HG03097 (cell line): Measurements from ENCODE around the gene CTSF.
"Not testable (repeated sequence)": the region's sequence is repeated elsewhere in the genome, so short reads cannot be mapped to it uniquely, and the experiment has no call there.

Source experiments
- ATAC-seq: cut with Tn5 transposase; IDR thresholded peaks from one replicate; pipeline ENCODE4 v1.9.1; 2021; ENCODE audit not compliant: unreplicated experiment, low FRiP score

Gene CTSF

DNA sequence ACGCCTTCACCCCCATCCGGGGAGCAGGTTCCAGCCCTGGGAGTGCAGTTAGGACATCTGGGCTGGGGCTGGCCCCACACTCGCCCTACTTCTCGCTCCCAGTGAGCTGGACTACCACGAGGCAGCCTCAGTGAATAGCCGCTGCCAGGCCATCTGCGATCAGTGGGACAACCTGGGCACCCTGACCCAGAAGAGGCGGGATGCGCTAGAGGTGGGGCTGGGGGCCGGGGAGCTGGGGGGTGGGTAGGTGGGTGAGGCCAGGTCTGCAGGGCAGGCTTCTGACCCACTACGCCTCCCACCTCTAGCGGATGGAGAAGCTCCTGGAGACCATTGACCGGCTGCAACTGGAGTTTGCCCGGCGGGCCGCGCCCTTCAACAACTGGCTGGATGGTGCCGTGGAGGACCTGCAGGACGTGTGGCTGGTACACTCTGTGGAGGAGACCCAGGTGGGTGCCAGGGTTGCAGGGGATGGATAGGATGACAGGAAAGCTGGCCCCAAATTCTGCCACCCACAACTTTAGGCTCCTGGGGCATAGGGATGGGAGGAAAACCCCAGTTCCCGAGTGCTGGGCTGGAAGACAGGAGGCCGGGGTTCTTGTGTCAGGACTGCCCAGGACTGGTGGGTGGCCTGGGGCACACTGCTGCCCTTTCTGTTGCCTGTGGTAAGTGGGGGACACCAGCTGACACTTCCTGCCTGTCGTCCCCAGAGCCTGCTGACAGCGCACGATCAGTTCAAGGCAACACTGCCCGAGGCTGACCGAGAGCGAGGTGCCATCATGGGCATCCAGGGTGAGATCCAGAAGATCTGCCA is 8.3 kb downstream of the CTSF start:
- ATAC-seq, result no peak

DNA sequence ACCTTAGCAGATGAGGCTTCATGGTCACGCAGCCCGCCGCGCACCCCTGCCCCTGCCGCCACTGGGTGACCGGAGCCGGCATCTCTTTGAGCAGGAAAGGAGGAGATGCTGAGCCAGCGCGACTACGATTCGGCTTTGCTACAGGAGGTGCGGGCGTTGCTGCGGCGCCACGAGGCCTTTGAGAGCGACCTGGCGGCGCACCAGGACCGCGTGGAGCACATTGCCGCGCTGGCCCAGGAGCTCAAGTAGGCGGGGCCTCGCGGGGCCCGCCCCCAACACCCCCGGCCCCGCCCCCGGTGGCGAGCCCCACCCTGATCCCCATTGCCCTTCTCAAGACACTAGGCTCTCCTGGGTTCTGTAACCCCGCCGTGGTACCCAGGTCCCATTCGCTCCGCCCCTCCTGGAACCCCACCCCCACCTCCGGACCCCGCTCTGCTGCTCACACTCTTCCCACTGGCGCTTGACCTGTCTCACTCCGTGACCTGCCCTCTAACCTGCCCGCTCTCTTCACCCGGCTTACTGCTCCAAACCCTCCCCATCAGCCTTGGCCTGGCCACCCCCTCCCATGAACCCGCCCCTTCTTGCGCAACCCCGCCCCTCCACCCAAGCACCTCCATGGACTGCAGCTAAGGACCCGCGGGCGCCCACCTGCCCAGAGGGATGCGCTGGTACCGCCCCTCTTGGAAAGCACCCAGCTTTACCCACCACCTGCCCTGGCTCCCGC is 9.1 kb downstream of the CTSF start:
- no peak for ATAC-seq

DNA sequence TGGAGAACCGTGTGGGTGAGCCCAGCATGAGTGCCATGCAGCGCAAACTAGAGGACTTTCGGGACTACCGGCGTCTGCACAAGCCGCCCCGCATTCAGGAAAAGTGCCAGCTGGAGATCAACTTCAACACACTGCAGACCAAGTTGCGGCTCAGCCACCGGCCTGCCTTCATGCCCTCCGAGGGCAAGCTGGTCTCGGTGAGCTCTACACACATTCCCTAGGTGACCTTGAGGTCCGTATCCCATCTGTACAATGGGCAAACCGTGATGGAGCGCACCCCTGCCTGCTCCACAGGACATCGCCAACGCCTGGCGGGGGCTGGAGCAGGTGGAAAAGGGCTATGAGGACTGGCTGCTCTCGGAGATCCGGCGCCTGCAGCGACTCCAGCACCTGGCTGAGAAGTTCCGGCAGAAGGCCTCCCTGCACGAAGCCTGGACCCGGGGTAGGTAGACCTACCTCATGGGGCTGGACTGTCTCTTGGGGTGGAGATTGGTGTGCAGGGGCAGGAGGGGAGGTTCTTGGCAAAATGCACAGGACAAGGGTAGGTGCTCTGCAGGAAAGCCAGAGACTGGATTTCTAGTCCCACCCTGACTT is 10.6 kb downstream of the CTSF start:
- ATAC-seq, result no peak

GRCh38 chr11:66556086-66556485 is 12.3 kb downstream of the CTSF start:
- no peak for ATAC-seq

DNA sequence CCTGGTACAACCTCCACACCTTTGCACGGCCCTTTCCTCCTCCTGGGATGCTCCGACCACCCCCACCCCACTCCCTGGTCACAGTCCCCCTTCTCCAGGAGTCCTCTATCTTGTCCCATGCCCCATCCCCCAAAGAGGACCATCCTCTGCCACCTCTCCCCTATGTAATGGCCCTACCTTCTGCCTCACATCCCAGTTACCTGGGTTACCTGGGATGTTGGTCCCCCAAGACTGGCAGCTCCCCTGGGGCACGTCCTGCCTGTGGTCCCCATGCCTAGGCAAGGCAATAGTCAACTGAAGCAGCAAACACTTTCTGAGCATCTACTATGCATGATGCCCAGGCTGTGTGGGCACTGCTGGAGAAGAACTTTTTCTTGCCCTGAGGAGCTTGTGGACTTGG is 13.0 kb downstream of the CTSF start:
- ATAC-seq, result no peak

- ATAC-seq, result no peak
Measured at GRCh38 chr11:66554602-66555001, 13.8 kb downstream of the CTSF start.

- no peak for ATAC-seq
Measured at GRCh38 chr11:66550887-66551286, 17.5 kb downstream of the CTSF start.

GRCh38 chr11:66549696-66550095 is 18.7 kb downstream of the CTSF start:
- ATAC-seq, result no peak

GRCh38 chr11:66548774-66549630 is 19.4 kb downstream of the CTSF start:
- ATAC-seq, result no peak

- no peak for ATAC-seq
Measured at GRCh38 chr11:66548041-66548440, 20.4 kb downstream of the CTSF start.

GRCh38 chr11:66547662-66548009 is 20.8 kb downstream of the CTSF start:
- ATAC-seq, result no peak

GRCh38 chr11:66546966-66547661 is 21.3 kb downstream of the CTSF start:
- no peak for ATAC-seq

- ATAC-seq, result no peak
Measured at GRCh38 chr11:66546368-66546965, 21.9 kb downstream of the CTSF start, which contains the start of gene ACTN3. Gene ACTN3, plus strand, starts transcription at chr11:66546903. Its CDS starts 35 bp downstream, at chr11:66546938.

DNA sequence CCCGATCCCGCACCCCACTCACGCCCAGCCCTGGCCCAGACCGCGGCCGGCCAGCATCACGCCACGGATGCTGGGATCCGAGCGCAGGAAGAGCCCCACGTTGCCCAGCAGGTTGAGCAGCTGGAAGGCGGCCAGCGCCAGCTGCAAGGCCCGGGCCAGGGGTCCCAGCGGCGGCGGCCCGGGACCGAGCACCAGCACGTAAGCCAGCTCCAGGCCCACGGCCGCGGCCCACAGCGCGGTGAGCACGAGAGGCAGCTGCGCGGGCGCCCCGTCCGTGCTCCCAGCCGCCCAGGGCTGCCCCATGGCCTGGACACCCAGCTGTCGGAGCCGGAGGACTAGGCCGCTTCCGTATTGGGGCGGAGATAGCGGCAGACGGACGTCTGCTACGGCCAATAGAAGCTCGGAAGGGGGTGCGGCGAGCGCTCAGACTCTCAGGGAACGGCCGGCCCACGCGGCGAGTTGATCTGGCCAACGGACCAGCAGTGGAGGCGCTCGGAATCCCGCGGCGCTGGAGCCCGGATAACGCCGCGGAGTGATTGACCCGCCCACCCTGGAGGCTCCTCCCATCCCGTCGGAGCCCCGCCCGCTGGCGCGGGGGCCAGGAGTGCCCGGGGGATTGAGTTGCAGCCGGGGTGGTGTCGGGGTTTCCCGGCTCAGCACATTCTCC is 22.6 kb downstream of the CTSF start, which contains the start of gene ZDHHC24:
TSS of gene ZDHHC24 (minus strand) at position 348 of the 667 bp plus-strand sequence. CDS start at position 303, 45 bp downstream.
- peak; percentile 67 for ATAC-seq

DNA sequence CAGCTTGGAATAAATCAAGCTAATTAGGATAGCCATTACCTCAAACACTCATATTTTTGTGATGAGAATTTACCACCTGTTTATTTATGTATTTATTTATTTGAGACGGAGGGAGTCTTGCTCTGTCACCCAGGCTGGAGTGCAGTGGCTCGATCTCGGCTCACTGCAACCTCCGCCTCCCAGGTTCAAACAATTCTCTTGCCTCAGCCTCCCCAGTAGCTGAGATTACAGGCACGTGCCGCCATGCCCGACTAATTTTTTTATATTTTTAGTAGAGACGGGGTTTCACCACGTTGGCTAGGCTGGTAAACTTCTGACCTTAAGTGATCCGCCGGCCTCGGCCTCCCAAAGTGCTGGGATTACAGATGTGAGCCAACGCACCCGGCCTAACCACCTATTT is 23.5 kb downstream of the CTSF start:
- not testable (repeated sequence) for ATAC-seq

DNA sequence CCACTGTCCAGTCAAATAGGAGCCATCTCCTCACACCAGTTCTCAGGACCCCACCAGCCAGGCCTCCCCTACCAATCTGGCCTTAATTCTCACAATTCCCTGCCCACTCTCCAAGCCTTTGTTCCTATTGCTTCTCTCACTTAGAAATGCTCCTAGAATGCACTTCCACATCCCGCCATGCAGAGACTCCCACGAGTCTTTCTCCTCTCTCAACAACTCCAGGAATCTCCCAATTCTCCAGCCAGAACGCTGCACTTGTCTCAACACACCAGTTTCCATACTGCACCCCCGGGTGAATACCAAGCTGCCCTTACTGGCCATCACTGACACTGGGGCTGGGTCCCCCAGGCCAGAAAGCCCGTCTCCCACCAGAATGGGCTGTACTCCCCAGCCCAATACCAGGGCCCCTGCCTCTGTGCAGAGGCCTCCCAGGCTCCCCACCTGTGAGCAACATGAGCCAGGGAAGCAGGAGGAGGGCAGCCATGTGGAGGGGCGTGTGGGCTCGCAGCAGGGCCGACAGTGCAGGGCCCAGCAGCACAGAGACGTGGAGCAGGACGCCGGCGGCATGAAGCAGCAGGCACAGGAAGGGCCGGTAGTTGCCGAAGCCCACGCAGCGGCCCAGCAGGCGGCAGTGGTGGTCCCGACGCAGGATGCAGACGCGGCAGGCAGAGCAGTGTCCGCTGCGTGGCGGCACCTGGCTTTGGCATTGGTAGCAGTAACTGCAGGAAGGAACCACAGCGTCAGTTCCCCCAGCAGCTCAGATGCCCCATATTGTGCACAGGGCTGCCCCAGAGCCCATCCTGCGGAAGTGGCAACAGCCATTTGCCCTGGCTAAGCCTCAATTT is 24.9 kb downstream of the CTSF start:
- peak; percentile 36 for ATAC-seq

DNA sequence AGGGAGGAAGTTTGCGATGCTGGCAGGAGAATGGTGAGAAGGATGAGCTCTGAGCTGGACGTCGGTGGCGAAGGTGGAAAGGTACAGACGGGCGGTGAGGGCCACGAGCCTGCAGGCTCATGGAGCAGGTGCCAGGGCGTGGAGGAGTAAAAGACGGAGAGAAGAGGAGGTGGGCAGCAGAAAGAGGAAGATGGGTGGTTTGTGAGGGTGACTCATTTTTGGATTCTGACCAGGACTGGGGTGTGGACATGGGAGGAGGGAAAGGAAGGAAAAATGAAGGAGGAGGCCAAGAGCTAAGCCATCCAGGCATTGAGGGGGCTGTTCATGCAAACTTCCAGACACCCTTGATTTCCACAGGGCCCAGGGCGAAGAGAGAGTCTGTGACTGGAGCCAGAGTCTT is 26.0 kb downstream of the CTSF start:
- ATAC-seq, result no peak

- no peak for ATAC-seq
Measured at GRCh38 chr11:66541892-66542291, 26.5 kb downstream of the CTSF start.
